GM18520 (cell line): Measurements from ENCODE around the gene PDGFRB.

Source experiments
- ATAC-seq: cut with Tn5 transposase; IDR thresholded peaks from one replicate; pipeline ENCODE4 v1.9.1; 2021; ENCODE audit not compliant: unreplicated experiment

Gene PDGFRB

DNA sequence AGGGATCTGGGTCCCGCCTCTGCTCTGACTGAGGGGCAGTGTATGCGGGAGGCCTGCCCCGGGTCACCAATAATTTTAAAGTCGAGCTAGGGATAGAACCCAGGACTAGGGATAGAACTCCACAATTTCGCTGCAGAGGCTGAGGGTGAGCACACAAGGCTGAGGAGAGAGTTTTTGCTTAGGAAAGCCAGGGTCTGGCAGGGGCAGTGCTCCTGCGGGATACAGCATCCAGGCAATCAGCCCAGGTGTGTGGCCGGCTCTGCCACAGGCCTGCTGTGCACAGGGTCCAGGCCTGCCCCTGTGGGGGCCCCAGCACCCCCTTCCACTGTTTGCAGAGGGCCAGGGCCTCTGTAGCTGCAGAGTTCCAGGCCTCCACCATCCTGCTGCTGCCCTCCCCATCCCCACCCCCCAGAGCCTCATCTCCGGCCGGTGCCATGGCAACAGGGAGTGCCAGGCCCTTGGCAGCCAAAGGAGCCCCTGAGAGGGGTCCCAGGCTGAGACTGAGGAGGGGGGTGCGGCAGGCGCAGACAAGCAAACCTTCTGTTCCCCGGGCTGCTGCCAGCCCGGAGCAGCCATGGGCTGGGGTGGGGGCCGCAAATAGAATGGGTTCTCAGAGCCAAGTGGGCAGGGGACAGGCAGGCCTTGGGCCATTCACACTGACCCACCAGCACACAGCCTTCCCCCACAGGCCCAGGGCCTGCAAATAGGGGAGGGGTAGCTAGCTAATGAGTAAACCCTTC is 8.6 kb downstream of the PDGFRB start:
- ATAC-seq = no peak

DNA sequence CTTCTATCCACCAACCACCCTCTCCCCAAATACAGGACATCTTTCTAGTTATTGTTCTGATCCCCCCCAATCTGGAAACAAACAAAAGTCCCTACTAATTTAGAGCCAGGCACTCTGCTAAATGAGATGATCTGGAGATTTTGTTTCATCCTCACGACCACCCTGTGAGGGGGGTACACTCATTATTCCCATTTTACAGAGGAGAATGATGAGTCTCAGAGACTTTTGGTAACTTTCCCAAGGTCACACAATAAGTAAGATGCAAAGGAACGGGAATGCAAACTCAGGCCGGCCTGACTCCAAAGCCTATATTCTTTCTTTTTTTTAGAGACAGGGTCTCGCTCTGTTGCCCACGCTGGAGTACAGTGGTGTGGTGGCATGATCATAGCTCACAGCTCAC is 9.4 kb downstream of the PDGFRB start:
- no peak for ATAC-seq

DNA sequence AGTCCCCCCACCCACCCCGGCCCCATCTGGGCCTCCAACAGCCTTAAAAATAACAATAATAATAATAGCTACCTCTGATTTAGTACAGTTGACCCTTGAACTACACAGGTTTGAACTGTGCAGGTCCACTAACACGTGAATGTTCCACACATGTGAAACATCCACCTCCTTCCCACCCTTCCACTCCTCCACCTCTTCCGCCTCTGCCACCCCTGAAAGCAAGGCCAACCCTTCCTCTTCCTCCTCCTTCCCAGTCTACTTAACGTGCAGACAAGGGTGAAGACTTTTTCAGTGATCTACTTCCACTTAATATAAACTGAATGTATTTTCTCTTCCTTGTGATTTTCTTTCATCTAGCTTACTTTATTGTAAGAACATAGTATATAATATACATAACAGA is 10.8 kb downstream of the PDGFRB start:
- no peak for ATAC-seq

DNA sequence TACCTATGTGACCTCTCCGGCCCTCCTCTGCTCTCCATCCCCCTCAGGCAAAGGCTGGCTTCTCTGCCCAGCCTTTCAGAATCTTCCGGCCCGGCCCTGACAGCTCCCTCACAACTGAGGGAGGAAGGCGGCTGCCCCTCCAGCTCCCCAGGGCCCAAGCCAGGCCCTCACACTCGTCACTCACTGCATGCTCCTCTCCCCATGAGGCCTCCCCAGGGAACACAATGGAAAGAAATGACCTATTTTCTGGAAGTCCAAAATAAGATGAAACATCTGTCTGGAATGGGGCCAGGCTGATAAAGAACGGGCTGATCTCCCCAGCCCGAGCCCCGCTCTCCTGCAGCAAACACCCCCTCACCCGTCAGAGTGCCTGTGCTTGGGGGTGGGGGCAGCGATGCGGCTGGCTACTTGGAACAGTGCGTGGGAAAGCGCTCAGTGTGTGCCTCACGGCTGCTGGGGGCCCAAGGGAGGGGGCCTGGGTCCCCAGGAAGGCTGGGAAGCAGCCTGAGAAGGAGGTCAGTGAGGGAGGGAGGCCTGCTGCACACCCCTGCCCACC is 11.3 kb downstream of the PDGFRB start:
- ATAC-seq = no peak

DNA sequence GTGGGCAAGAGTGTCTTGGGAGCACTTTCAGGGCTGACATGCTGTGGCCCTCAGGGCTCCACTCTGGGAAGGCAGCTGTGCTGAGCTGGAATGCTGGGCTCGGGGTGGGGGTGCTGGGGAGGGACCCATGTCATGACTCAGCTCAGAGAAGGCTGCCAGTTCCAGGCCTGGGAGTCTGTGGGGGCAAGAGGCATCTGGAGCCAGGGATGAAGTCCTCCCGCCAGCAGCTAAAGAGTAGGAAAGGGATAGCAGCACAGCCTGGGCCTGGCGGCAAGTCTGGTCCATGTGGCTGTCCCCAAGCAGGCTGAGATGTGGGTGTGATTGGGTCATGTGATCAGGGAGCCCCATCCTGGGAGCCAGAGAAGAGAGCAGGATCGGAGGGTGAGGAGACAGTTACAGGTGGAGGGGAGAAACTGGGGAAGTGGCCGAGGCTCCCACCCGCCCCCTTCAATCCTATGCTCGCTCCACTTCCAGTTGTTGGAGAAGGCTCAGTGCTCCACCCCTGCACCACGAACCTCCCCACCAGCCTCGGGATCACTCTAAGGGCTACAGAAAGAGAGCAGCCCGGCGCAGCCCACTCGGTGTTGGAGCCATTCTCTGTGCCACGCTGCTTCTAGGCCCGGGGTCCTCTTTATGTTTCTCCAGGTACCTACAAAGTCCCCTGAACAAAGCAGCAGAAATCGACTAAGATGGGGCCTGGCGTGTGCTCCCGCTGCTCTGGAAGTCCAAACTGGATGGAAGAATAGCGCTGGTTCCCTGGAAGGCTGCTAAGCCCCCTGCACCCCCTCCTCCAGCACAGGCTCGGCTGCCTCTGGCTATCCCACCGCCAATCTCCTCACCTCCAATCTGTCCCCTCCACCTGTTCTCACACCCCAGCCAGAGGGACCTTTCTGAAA is 12.0 kb downstream of the PDGFRB start:
- no peak for ATAC-seq

DNA sequence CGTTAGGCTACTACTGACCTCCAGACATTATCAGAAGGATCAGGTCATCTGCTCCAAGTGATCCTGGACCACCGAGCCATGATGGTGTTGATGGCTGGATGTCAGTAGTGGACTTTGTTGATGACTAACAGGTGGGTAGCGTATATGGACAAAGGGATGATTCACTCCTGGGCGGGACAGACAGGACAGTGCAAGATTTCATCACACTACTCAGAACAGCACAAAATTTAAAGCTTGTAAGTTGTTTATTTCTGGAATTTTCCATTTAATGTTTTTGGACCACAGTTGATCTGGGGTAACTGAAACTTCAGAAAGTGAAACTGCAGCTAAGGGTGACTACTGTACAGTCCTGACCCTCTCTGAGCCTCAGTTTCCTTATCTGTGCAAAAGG is 12.7 kb downstream of the PDGFRB start:
- ATAC-seq = no peak

DNA sequence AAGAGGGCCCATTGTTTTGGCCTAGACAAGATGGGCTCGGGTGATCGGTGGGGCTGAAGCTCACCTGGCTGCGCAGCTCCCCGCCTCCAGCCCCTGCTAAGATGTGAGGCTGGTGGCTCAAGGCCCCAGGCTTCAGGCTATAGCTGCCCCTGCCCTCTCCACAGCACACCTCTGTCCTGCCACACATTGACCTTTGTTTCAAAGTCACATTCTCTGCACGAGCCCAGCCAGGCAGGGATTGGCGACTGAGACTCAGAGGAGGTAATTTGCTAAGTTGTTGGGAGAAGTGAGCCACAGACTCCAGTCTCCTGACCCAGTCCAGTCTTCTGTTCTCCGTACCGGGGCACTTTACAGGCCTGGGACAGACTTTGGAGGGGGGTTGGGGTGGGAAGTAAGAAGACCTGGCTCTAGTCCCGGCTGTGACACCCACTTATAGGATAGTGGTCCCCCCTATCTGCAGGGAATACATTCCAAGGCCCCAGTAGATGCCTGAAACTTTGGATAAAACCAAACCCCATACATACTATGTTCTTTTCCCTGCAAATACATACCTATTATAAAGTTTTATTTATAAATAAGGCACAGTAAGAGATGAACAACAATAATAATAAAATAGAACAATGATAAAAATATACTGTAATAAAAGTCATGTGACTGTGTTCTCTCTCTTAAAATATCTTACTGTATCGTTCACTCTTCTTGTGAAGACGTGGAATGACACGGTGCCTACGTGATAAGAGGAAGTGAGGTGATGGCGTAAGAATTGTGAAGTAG is 13.3 kb downstream of the PDGFRB start:
- no peak for ATAC-seq

DNA sequence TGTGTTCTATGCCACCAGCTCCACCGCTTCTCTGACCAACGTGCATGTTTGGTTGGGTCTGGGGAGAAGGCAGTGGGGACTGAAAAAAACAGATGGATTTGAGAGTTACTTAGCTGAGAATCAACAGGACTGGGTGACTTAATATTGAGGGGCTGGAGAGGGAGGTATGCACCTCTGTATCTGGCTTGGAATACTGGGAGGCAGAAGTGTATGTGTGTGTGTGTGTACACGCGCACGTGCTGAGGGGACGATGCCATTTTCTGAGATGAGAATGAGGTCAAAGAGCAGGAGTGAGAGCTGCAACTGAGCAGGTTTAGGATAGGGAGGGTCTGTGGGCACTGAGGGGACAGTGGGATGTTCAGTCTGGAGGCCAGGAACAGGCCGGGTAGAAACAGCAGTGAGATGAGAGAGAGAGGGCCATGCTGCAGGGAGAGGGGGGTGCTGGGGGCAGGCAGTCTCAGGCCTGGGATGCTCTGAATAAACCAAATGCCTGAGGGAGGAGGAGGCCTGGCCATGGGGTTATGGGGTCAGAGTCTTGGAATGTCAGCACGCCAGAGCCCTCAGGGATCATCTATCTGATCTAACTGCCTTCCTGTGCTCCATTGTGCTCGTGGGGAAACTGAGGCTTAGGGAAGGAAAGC is 14.0 kb downstream of the PDGFRB start:
- no peak for ATAC-seq

DNA sequence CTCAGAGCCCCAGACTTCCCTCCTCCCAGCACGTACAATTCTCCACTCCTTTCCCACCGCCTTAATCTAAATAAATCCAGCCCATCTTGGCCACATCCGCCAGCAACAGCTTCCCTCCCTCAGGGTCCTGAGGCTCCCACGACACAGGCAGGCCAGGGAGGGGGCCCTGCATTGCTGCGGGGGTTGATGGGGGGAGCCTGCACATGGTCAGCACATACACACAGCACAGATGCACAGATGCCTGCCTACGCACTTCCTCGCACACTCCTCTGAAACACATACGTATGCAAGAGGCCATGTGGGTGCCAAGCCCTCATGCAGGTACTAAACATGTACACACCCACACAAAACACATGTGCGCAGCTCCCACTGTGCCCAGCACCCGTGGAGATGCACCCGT is 14.8 kb downstream of the PDGFRB start:
- ATAC-seq = no peak

DNA sequence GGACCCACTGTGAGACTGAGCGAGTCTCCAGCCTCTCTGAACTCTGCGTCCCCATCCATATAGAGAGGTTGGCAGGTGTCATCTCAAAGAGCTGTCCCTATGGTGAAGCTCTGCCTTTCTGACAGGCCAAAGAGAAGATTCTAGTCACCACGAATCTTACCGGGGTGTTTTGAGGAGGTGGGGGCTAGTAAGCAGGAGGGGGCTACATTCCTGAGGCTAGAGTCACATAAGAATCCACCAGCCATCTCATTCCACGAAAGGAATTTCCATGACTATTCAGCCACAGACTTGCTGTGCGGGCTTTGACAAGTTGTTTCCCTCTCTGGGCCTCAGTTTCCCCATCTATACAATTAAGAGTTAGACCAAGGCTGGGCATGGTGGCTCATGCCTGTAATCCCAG is 16.3 kb downstream of the PDGFRB start:
- no peak for ATAC-seq

DNA sequence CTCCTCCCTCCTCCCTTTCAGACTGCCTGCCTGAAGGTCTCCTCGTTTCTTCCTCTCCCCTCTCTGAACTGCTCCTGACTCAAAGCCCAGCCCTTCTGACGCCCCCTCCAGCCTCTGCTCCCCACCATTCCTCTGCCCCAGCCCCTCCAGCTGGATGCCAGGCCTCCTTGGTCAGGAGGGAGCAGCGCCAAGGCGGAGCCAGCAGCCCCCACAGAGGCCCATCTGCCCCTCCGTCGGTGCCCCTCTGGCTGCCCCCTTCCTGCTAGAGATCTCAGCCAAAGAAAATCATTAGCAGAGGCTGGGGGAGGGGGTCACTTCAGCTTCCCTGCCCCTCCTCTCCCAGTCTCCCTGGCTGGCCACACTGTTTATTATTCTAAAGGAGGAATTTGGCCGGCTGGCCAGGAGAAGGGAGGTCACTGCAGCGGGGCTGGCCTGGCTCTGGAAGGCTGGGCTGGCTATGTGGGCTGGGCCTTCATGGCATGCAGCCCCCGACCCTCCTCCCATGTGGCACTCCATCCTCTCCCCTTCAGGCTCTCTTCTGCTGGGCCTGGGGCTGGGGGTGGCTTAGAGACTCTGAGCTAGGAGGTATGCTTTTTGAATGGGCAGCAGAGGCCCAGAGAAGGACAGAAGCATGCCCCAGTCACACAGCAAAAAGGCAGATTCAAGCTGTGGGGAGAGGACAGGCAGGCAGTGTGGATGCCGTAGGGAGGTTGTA is 16.9 kb downstream of the PDGFRB start:
- ATAC-seq = no peak

DNA sequence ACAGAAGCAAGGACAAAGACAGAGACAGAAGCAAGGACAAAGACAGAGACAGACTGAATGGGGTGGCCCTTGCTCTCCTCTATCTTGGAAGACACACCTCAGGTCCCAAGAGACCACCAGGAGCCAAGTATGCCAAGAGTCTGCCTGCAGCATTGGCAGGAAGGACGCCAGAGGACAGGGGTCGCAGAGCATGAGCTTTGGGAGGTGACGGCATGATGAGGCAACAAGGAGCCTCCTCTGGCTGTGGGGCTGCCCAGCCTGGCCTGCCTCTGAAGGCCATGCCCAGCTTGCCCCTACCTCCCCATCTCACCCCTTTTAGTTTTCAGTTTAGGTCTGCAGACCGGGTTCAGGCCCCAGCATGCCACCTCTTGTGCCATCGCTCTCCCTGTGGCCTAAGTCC is 17.6 kb downstream of the PDGFRB start:
- no peak for ATAC-seq

DNA sequence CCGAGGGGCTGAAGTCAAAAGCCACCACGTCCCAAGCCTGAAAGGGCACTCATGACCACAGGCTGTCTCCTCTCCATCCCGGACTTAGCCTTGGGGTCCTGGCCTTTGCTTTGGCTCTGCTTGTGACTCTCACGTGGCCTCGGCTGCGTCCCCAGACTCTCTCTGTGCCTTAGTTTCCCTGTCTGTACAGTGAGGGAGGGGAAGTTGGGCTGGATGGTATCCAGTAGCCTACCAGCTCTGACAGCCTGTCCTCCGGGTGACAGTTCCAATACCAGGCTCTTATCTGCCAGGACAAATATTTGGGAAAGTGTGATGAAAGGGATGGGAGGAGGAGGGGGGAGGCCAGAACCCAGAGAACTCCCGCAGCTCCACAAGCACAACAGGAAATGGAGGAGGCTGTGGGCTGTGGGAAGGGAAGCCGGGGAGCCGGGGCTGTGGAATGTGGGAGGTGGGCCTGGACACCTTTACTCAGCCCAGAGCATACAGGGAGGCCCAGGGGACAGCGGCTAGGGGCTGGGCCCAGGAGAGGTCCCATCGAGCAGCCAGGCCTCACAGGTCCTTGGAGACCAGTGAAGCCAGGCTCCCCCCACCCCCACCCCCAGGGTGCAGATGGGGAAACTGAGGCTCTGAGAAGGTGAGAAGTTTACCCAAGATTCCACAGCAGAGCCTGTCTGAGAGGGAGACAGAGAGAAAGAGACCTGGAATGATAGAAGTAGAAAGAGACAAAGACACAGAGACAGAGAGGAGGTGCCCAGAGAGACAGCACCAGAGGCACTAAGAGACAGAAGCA is 18.3 kb downstream of the PDGFRB start:
- ATAC-seq = no peak

DNA sequence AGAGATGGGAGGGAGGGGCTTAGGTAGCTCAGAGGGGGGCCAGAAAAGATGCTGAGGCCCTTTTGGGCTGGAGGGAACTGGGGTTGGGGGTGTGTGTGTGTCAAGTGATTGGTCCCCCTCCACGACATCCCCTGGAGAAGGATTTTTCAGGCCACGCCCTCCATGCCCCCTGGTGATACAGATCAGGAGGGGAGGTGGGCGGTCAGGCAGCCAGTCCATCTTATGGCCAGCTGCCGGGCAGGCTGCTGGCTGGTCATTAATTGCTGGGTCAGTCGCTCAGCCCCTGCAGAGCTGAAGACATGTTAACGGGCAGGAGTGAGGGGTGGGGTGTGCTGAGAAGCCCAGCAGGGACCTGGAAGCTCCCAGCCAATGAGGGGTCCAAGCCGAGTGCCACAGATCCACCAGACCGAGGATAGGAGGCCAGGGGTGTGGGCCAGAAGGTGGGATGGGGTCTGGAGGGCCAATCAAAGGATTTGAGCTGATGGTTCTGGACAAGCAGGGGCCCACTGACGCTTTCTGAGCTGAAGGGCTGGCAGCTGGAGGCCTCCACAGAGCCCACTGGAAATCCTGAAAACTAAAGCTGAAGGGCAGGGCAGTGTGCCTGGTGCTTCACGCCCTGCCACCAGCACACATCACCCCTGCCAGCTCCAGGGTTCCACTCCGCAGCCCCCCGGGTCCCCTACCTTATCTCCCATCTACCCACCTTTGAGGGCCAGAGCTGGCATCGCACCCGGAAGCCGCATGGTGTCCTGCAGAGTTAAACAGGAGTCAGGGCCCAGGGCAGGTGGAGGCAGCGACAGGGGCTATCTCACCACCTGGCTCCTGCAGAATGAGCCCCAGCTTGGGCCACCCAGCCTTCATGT is 19.1 kb downstream of the PDGFRB start:
- ATAC-seq = no peak

DNA sequence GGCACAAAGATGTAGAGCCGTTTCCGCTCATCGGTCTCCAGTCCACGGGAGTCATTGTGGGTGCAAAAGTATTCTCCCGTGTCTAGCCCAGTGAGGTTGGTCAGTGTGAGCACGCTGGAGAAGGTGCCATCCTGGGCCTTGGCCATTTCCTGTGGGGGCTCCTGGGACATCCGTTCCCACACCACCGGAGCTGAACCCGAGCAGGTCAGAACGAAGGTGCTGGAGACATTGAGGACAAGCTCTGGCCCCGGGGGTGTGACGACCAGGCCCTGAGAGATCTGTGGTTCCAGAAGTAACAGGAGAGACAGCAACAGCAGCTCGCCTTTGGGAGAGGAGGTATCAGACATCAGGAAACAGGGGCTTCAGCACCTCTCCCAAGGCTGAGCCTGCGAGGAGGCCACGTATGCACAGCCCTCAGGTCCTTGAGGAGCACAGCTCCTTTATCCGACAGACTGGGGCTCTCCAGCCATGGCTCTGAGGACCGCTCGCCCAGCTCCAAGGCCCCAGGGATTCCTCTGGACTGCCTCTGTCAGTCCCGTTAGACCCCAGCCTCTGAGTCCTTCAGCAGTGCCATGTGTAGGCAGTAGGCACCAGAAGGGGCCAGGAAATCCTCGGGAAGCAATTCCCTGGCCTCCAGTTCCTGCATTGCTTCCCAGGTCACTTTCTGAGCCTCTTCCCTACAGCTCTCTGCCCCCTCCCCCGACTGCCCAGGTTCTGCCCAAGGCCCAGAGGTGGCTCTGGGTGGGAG is 19.9 kb downstream of the PDGFRB start:
- no peak for ATAC-seq

DNA sequence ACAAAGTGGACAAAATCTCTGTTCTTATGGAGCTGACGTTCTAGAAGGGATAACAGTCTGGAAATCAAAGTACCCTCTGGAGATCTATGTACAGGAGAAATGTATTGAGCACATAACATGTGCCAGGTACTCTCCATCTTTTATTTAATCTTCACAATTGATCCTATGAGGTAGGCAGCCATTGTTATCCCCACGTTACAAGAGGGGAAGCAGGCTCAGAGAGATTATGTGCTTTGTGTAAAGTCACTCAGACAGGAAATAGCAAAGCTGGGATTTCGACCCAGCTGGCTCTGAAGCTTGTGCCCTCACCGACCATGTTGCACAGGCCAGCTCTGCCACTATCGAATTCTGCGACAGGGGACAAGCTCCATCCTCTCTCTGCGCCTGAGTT is 21.5 kb downstream of the PDGFRB start:
- no peak for ATAC-seq

DNA sequence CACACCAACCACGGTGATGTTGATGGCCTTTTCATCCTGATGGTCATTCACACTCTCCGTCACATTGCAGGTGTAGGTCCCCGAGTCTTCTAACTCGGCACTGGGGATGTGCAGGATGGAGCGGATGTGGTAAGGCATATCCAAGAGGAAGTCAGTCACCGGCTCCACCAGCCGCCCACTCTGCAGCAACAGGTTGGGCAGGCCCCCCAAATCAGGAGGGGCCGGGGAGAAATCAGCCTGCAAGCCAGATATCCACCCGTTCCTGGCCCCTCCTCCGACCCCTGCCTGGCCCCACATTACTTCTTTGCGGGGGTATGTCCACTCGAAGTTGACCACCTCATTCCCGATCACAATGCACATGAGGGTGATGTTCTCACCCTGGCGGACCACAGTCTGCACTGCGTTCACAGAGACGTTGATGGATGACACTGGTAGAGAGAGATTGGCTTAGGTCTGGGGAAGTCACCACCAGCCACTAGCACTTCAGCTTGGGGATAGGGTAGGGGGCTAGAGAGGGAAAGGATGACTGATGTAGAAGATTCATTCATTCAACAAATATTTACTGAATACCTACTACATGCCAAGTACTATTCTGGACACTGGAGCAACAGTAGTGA is 22.0 kb downstream of the PDGFRB start:
- ATAC-seq = no peak
